Fibroblast of mammary gland (primary cell): ENCODE data around the gene TTLL5.

Experiments used
- DNase-seq: peaks from one replicate; pipeline ENCODE4 v3.0.0-alpha.2; 2010; ENCODE audit warnings: low read depth
- H3K4me3 ChIP-seq: 2 replicates; pipeline ENCODE4 v1.5.1; 2011; ENCODE audit warnings: low read depth, mild to moderate bottlenecking, low read length, moderate library complexity; ENCODE audit not compliant: control insufficient read depth
- TF ChIP-seq, protein P1 (sequence below): conservative IDR thresholded peaks from 2 replicates; pipeline ENCODE4 v1.5.1; 2011; ENCODE audit warnings: low read depth, low read length, inconsistent platforms; ENCODE audit not compliant: control insufficient read depth, insufficient read depth

The TTLL5 gene

DNA sequence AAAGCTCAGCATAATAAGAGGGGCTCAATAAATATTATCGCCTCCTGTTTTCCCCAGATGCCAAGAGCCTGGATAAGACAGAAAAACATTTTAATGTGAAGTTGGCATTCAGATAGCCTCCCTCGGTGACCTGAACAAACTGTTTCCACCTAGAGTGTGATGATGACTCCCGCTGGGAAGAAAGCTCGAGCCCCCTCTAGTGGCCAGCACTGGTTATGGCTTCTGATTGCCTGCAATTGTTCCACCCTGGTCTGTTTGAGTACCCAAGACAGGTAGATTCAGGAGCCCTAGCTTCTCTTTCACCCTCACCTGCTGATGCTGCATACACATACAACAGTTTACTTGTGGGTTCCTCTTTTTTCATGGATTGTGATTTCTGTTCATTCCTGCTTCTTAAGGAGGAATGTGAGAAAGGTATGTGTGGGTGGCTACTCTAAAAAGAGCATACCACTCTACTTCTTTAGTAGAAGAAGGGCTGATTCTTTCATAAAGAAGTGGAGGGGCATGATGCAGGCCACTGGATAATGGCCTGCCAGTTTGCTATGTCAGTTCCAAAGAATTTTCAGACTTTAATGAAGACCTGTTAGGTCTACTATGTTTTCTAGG lies 6.8 kb upstream of the TTLL5 start:
- no peak overlapping the region for H3K4me3 ChIP-seq
- TF ChIP-seq, protein P1, sequence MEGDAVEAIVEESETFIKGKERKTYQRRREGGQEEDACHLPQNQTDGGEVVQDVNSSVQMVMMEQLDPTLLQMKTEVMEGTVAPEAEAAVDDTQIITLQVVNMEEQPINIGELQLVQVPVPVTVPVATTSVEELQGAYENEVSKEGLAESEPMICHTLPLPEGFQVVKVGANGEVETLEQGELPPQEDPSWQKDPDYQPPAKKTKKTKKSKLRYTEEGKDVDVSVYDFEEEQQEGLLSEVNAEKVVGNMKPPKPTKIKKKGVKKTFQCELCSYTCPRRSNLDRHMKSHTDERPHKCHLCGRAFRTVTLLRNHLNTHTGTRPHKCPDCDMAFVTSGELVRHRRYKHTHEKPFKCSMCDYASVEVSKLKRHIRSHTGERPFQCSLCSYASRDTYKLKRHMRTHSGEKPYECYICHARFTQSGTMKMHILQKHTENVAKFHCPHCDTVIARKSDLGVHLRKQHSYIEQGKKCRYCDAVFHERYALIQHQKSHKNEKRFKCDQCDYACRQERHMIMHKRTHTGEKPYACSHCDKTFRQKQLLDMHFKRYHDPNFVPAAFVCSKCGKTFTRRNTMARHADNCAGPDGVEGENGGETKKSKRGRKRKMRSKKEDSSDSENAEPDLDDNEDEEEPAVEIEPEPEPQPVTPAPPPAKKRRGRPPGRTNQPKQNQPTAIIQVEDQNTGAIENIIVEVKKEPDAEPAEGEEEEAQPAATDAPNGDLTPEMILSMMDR = peak; percentile 99
- DNase-seq = peak; percentile 70

DNA sequence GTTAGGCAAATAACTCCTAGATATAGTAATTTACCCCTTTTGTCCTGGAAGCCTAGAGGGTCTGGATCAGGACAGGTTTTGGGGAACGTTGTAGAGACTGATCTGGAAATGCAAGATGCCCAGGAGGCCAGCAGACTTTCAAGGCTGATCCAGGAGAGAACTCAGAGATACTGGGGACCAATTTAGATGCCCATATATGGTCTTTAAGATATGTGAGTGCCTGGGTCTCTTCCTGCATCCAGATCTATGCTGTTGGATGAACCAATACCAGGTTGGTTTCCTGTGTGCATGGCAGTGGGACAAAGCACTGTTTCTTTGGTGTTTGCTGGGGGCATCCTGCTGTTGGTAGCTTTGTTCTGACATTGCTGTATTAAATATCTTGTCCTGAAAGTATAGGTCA lies 5.8 kb upstream of the TTLL5 start:
- no peak overlapping the region for H3K4me3 ChIP-seq
- TF ChIP-seq, protein P1 = no peak
- DNase-seq = no peak

DNA sequence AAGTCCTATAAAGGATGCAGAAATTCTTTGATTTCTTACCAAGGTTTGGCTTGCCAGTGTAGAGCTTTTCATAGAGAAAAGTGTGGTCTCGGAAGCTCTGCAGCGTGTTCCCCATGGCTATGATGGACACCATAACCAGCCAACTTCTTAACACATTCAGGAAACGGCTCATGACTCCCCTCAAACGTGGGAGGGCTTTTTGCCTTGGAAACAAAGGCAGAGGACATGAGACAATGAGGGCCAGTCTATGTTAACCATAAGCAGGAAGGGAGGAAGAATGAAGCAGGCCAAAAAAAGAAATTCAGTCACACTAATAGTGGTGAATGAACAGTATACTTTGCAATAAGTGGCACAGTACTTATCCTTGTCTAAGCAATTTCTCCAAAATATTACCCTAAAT lies 3.7 kb upstream of the TTLL5 start:
- DNase-seq = no peak
- TF ChIP-seq, protein P1 = no peak
- H3K4me3 ChIP-seq = no peak overlapping the region

DNA sequence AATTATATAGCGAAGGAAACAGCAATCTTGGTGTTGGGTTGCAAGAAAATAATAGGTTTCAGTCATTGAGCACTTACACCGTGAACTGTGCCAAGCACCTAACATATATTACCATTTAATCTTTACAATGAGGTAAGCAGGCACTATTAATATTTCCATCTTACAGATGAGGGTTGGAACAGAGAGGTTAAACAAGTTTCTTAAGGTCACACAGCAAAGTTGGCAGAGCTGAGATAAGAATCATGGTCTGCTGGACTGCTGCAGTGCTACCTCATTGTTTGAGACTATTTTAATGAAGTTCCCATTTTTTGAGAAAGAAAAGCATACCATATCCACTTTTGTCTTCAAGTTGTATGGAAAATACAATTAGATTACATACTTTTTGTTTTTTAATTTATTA lies 2.1 kb upstream of the TTLL5 start:
- TF ChIP-seq, protein P1 = no peak
- DNase-seq = no peak
- no peak overlapping the region for H3K4me3 ChIP-seq

DNA sequence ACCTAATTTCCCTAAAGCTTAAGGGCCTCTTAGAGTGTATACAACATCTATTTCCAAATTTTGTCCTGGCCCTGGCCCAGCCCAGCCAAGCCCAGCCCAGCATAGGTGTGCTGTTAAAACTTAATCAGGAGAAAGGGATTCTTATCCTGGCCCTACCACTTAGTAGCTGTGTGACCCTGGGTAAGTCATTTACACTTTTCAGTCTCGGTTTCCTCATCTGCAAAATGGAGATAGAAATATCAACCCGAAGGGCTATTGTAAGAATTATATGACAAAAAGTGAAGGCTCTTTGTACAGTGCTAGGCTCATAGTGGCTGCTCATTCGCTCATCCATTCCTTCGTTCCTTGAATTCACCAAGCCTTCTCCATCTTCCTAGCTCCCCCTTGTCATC lies 812 bp upstream of the TTLL5 start:
- peak overlapping the region; percentile 97 for H3K4me3 ChIP-seq
- TF ChIP-seq, protein P1 = no peak
- no peak for DNase-seq

DNA sequence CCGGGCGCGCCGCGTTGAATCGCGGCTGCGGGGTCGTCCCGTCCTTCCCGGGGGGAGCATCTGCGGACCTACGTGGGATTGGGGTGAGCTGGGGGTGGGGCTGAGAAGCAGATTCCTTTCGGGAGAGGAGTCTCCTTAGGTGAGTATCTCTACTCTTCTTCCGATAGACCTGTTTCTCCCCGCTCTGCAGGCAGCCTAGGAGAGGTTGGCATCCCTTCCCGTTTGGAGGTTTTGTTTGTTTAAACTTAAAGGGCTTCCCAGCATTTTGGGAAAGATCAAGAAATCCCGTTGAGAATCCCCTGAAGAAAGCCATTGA lies 411 bp downstream of the TTLL5 start:
- no peak for DNase-seq
- H3K4me3 ChIP-seq = peak overlapping the region; percentile 97
- TF ChIP-seq, protein P1 = no peak

DNA sequence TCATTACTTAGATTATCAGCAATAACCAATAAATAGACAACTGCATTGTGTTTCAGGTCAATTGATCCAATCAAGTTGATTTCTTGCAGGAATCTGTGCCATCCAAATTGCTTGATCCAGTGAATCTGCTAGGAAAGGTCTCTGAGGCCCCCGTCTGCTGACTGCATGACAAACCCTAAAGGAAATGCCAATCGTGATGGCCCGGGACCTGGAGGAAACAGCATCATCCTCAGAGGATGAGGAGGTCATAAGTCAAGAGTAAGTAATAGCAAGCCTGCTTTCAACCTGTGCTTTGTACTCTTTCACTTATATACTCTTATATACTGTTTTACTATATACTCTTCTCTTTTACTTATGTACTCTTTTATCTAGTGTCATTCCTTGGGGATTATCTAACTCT lies 1.9 kb downstream of the TTLL5 start:
- no peak overlapping the region for H3K4me3 ChIP-seq
- TF ChIP-seq, protein P1 = no peak
- DNase-seq = no peak
